HG02678 (cell line): ENCODE results near the gene ILF3.
"Not testable (repeated sequence)": the region's sequence is repeated elsewhere in the genome, so short reads cannot be mapped to it uniquely, and the experiment has no call there.

Experiments
- ATAC-seq: cut with Tn5 transposase; IDR thresholded peaks from one replicate; pipeline ENCODE4 v1.9.1; 2021; ENCODE audit warnings: mild to moderate bottlenecking, moderate library complexity; ENCODE audit not compliant: unreplicated experiment

Gene ILF3

DNA sequence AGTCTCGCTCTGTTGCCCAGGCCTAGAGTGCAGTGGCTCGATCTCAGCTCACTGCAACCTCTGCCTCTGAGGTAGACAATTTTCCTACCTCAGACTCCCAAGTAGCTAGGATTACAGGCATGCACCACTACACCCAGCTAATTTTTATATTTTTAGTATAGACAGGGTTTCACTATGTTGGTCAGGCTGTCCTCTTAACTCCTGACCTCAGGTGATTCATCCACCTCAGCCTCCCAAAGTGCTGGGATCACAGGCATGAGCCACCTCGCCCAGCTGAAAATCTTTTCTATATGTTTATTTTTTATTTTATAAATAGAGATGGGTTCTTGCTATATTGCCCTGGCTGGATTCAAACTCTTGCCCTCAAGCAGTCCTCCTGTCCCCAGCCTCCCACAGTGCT lies 17.8 kb downstream of the ILF3 start:
- ATAC-seq, result not testable (repeated sequence)

DNA sequence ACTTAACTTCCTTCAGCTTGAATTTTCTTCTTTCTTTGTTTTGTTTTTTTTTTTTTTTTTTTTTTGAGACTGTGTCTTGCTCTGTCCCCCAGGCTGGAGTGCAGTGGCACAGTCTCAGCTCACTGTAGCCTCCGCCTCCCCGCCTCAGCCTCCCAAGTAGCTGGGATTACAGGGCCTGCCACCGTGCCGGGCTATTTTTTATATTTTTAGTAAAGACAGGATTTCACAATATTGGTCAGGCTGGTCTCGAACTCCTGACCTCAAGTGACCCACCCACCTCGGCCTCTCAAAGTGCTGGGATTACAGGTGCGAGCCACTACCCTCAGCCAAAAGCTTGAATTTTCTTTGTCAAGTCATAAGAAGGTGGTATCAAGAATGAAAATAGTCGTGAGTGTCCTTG lies 21.1 kb downstream of the ILF3 start:
- ATAC-seq, result not testable (repeated sequence)

DNA sequence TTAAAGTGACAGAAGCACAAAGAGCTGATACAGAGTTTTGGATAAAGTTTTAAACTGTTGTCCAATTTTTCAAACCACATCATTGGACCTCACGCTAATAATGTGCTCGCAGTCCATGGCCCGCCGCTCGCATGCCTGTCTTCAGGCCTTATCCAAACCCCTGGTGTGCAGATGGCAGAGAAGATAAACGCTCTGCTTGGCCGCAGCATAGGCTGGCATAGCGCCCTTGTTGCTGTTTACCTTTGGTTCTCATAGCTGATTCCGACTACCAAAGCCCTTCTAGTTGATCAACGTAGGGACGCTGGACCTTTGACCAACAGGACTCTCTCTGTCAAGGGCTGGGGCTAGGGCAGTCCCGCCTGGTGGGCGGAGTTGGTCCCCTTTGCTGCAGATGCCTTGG lies 23.6 kb downstream of the ILF3 start:
- ATAC-seq, result no peak

DNA sequence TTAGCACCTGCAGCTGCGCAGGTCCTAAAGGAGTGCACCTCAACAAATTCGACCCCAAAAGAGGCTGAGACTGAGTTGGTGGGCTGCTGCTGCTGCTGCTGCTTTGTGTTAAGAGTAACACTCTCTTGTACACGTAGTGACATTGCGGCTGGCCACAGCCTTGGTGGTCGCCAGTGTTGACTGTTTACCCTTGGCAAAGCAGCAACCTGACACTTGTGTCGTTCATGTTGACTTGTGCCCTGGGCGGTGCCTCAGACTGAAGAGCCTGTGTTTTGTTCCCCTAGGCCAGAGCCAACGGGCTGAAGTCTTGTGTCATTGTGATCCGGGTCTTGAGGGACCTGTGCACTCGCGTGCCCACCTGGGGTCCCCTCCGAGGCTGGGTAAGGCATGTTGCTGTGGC lies 24.7 kb downstream of the ILF3 start:
- no peak for ATAC-seq

DNA sequence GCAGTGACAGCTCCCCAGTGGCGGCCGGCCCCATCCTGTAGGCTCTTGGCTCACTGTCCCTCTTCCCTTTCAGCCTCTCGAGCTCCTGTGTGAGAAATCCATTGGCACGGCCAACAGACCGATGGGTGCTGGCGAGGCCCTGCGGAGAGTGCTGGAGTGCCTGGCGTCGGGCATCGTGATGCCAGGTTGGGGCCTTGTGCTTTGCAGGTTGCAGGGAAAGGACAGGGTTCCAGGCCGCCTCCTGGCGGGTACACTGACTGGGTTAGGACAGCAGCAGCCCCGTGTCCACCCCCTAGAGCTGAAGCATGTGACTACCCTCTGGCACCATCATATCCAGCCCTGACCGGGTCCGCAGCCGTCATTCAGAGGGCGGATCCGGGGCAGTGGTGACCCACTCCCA lies 25.6 kb downstream of the ILF3 start:
- no peak for ATAC-seq

DNA sequence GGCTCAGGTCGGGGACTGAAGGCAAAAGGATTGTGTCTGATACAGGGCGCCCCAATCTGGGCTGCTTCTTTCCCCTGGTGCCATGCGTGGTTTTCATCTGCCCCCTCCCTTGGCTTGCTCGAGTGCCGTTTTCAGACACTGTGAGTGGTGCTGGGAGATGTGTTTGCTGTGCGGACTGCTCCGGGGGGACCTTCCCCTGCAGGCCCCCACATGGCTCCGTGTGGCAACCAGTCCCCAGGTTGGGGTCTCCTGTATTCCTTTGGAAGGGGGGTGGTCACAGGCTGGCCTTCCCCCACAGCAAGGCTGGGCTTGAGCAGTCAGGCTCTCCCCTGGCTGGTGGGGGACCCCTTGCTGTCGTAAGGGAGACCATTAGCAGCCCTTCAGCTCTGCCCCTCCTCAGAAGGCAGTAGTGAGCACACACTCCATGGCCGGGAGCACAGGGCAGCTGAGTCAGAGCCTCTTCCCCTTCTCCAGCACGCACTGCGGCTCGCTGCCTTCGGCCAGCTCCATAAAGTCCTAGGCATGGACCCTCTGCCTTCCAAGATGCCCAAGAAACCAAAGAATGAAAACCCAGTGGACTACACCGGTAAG lies 26.5 kb downstream of the ILF3 start:
- ATAC-seq, result no peak

DNA sequence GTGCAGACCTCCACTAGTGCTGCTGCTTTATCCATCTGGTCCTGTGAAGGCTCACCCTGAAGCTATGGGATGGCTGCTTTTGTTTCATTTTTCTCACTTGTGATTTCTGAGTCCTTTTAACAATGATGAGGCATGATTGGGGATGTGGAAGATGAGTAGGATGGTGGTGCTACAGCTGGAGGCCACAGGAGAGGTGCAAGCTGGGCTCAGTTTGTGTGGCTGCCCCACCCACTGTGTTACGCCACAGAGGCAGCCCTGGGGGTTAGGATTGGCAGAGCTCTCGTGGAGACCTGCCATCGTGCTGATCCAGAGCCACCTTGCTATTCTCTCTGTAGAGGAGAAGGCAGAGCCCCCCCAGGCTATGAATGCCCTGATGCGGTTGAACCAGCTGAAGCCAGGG lies 27.5 kb downstream of the ILF3 start:
- ATAC-seq, result no peak

DNA sequence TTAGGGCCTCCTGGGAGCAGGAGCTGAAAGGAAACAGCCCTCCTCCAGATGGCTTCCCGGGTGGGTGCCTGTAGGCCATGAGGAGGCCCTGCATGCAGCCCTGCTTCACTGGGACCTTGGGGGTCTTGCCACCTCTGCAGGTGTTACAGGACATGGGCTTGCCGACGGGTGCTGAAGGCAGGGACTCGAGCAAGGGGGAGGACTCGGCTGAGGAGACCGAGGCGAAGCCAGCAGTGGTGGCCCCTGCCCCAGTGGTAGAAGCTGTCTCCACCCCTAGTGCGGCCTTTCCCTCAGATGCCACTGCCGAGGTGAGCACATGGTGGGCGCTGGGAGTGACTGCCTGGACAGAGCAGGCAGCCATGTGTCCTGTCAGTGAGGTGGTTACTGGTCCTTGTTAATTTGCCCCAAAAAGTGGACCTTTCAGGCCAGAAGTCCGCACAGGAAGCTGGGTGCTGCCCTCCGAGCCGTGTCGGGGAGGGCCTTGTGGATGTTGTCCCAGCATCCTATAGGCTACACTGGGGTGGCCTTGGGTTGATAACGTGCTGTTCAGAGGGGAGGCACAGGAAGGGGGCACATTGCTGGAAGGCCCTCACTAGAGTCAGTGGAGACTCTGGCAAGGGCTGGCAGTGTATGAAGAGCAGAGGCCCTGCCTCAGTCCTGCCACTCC lies 28.4 kb downstream of the ILF3 start:
- no peak for ATAC-seq

DNA sequence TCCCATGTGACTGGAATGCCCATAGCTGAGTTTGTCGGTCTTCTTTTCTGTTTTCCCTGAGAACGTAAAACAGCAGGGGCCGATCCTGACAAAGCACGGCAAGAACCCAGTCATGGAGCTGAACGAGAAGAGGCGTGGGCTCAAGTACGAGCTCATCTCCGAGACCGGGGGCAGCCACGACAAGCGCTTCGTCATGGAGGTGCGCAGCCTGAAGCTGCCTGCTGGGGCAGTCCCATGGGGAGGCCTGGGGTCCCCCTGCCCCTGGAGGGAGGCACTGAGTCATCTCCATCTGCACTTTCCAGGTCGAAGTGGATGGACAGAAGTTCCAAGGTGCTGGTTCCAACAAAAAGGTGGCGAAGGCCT lies 28.9 kb downstream of the ILF3 start:
- ATAC-seq, result no peak

DNA sequence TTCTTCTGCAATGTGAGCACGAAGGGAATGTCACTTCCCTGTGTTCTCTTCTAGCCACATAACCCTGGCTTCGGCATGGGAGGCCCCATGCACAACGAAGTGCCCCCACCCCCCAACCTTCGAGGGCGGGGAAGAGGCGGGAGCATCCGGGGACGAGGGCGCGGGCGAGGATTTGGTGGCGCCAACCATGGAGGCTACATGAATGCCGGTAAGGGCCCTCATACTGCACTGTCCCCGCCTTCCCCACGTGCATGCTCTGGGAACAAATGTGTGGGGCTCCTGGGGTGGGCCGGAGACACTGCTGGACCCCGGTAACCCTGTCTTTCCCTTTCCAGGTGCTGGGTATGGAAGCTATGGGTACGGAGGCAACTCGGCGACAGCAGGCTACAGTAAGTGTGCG lies 29.4 kb downstream of the ILF3 start:
- ATAC-seq, result no peak

DNA sequence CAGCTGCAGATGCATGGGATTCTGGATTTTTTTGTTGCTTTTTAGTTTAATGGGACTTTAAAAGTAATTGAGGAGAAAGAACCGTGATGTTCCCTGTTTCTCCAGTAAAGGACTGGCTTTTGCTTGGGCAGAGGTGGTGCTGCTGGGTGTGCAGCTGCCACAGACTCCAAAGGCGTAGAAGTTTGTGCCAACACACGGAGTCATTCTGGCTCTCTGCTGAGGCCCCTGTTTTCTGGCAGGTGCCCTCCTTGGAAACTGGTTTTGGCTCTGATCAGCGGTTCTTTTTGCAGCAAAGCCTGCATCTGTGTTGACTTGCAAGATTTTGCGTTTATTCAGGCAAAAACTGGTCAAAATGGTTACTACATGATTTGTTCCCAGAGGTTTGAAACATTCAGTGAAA lies 31.1 kb downstream of the ILF3 start:
- no peak for ATAC-seq

DNA sequence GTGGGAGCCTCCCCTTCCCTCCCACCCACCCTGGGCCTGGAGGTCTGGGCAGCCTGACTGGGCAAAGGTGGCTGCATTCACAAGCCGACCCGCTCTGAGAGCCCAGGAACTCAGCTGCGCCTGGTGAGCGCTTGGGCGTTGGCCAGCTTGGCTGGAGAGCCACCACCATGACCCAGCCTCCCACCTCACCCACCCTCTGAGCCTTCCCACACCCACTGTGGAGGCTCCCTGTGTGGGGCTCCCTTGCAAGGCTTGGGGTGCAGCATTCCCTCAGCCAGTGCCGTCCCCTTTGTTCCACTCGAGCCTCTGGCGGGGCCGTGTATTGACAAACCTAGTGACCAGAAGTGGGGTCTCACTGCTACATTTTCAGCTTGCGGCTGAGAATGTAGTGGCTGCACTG lies 32.0 kb downstream of the ILF3 start:
- no peak for ATAC-seq

DNA sequence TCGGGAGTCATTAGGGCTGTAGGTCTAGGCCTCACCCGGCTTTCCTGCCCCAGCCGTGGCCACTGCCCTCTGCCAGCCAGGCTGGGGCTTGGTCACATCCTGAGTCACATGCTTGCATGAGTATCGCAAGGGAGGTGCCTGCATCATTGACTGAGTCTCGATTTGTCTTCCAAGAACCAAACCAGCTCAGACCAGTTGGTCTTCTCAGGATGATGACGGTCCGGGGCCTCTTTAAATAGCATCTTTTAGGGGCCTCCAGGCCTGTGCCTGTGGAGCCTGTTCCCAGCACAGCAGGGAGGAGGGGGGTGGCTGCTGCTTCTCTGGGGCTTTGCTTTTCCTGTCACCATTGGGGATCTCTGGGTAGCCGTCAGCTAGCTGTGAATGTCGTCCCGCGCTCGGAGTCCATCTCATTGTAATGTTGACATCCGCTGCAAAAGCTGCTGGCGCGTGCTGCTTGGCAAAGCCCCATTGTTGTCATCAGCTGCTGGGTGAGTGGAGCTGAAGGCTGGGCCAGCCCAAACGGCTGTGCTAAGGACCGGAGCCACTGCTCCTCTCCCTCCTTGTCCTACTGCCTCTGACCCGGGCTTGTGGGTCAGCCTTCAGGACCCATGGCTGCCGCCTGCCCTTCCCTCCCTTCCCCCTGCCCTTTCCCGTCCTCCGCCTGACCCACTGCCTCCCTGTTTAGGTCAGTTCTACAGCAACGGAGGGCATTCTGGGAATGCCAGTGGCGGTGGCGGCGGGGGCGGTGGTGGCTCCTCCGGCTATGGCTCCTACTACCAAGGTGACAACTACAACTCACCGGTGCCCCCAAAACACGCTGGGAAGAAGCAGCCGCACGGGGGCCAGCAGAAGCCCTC lies 32.7 kb downstream of the ILF3 start:
- ATAC-seq, result no peak

DNA sequence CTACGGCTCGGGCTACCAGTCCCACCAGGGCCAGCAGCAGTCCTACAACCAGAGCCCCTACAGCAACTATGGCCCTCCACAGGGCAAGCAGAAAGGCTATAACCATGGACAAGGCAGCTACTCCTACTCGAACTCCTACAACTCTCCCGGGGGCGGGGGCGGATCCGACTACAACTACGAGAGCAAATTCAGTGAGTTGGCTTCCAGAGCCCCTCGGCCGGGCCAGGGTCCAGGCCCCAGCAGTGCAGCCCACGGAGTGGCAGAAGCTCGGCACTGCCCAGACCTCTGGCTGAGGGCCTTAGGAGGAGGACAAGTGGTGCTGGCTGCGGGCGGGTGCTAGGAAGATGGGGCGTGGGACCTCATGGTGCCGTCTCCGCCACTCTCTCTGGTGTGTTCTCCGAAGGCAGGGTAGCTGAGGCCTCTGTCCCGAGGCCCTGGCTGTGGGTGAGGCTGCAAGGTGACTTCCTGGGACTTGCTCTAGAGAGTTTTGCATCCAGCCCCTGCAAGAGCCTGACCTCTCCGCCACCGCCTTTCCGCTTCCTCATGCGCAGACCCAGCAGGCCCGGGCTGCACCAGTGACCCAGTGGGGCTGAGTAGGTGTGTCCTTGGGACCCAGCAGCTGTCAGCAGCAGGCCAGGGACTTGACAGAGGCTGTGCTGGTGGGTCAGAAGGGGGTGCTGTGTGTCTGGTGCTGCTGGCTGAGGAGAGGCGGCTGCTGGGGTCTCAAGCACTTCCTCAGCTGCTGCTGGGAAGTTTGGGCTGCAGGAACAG lies 33.6 kb downstream of the ILF3 start:
- ATAC-seq, result no peak

DNA sequence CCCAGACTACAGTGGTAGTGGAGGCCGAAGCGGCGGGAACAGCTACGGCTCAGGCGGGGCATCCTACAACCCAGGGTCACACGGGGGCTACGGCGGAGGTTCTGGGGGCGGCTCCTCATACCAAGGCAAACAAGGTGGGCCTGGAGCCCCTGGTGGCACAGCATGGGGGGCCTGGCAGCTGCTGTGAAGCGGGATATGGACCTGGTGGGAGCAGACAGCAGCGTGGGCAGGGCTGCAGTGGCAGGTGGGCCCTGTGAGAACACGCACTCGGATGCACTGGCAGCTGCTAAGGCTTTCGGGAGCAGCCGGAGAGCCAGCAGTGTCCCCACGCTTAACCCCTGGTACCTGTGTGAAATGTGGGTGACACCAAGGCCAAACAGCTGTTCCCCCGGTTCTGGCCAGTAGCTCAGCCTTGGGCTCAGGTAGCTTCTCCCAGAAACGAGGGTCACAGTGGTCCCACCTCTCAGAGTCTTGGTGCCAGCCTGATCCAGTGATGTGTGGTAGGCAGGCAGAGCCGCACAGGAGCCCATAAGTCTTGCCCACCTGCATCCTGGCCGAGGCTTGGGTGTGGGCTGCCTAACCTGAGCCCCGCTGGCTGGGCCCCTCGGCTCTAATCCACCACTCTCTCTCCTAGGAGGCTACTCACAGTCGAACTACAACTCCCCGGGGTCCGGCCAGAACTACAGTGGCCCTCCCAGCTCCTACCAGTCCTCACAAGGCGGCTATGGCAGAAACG lies 34.6 kb downstream of the ILF3 start:
- no peak for ATAC-seq

DNA sequence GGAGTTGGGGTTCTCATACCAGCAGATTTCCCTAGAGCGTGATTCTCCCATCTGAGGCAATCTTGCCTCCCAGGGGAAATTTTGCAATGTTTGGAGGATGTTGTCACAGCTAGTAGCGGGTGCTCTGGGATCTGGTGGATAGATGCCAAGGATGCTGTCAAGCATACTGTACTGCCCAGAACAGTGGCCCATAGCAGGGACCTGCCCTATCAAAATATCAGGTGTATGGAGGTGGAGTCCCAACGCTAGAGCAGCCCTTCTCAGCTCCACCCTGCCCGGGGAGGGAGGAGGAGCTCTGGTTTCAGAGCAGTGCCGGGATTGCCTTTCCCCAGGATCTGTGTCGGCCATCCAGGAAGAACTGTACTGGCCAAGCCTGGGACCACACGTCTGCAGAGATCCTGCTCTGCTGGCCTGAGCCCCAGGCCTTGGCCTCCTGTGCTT lies 36.2 kb downstream of the ILF3 start:
- ATAC-seq, result no peak

DNA sequence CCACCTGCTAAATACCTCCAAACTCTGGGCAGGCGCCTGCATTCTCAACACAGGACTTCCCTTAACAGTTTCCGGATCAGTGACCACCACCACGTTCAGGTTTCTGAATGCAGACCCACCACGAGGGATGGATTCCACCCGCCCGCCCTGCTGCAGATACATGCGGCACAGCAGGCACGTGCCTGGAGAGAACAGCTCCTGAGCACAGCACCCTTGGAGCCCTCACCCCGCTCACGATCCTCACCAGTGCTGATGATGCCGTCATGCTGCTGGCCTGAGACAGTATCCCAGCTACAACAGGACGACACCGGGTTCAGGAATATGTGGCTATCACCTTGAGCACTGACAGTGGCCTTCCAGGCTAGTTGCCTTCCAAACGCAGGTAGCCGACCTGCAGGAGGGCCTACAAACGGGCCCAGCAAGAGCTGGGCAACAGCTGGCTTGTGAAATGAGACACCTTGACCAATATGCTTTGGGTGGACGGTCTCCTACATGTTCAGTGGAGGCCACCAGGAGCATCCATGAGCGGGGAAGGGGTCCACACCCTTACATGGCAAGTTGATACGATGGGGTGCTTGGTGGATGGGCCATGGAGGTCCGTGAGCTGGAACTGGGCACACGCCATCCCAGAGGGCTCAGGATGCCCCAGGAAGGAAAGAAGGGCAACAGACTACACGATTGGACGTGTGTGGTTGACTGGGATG lies 37.2 kb downstream of the ILF3 start:
- ATAC-seq, result no peak

DNA sequence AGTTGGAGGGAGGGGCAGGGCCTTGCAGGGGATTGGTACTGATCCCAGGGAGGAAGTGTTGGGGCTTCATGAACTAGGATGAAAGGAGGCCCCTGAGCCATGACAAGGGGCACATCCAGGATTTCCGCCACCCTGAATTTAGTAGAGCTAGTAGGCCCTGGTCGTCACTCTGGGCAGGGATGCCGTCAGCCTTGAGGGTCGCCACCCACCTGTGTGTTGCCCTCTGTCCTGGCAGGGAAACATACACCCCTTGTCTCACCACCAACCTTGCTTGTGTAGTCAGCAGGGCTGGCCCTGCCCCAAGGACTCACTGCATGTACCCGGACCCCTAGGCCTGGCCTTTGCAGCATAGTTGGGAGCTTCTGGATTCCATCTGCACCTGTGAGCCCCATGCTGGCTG lies 37.7 kb downstream of the ILF3 start:
- no peak for ATAC-seq

DNA sequence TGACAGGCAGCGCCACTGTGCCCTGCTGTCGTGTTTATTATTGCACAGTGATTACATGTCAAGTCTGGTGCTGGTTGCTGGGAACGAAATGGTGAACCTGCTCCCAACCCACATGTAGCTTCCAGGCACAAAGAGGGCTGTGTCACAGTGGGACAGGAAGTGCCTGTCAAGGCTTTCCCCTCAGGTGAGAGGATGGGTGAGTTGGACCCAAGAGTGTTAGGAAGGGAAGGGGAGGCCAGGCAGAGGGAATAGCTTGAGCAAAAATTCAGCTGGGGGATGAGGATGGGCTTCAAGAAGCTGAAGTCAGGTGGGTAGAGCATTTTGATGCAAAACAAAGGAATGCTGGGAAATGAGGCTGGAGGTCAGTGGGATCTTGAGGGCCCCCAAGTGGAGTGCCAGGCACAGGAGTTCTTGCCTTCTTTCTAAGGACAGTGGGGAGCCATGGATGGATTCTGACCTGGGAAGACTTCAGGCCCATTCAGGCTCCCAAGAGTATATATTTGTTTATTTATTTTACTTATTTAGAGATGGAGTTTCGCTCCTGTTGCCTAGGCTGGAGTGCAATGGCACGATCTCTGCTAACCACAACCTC lies 38.6 kb downstream of the ILF3 start:
- ATAC-seq, result no peak
